ENCODE data around the gene CYP20A1.
A peak's percentile ranks its signal among the peaks of the same experiment; 100 is the strongest.
"Not testable (repeated sequence)": the region's sequence is repeated elsewhere in the genome, so short reads cannot be mapped to it uniquely, and the experiment has no call there.

CYP20A1 gene

DNA sequence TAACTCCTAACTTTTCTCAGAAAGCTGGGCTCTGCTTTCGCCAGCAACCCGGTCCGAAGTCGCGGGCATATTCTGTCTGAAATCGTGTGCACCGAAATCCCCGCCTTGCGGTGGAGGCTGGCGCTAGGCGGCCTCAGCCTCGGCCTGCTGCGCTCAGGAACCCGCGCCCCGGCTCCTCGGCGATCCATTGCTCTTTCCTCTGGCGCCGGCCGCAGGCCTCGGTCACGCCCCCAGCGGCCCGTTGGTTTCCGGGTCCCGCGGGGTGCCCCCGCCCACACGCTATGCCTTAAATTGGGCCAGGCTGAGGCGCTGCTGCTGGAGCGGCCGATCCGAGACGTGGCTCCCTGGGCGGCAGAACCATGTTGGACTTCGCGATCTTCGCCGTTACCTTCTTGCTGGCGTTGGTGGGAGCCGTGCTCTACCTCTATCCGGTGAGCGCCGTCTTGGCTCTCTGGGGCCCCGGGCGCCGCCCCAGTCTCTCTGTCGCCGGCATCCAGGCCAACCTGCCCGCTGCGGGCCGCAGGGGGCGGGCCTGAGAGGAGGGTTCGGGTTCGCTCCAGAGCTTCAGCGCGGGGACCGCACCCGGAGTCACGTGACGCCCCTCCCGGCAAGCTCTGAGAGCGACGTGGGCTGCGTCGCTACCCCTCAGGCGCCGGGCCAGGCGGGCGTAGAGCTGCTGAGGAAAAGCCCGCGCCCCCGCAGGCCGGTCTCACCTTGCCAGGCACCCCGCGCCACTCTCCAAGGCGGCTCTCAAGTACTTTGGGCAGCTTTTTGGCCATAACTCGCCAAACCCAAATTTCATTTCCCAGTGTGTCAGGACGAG lies at the start of gene CYP20A1:
Gene CYP20A1, plus strand, starts transcription at position 315 of the 823 bp plus-strand sequence. Its CDS starts 45 bp downstream, at position 360.
- peak; percentile 98 for DNase-seq (ENCODE audit: low read depth, low spot score)

- not testable (repeated sequence) for DNase-seq (ENCODE audit: low read depth, low spot score)
Observed at GRCh38 chr2:203190547-203190946, 48.3 kb upstream of the CYP20A1 start.

GRCh38 chr2:203191026-203191425 lies 47.8 kb upstream of the CYP20A1 start:
- DNase-seq (ENCODE audit: low read depth, low spot score) = not testable (repeated sequence)

- no peak for DNase-seq (ENCODE audit: low read depth, low spot score)
Observed at GRCh38 chr2:203191961-203192360, 46.9 kb upstream of the CYP20A1 start.

DNA sequence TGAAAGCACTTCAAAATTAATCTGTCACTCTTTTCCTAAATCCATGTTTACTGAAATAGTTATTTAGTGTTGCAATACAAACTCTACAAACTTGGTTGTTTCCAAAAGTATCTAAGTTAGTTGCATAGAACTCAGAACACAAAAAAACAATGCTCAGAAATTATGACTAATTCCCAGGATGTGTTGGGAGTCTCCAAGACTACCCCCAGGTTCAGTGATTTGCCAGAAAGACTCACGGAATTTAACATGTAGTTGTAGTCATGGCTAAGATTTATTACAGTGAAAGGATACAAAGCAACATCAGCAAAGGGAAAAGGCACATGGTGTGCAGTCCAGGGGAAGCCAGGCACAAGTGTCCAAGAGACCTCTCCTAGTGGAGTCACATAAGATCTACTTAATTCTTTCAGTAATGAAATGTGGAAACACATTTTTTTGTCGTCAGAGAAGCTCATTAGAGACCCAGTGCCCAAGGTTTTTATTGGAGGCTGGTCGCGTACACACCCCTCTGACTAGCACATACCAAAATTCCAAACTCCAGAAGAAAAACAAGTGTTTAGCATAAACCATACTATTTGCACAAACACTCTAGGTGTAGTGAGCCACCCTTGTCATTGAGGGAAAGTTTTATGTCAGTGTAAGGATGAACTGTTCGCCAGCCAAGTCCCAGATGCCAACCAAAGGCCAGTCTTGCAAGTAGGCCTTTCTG lies 43.3 kb upstream of the CYP20A1 start:
- DNase-seq (ENCODE audit: low read depth, low spot score) = no peak

DNA sequence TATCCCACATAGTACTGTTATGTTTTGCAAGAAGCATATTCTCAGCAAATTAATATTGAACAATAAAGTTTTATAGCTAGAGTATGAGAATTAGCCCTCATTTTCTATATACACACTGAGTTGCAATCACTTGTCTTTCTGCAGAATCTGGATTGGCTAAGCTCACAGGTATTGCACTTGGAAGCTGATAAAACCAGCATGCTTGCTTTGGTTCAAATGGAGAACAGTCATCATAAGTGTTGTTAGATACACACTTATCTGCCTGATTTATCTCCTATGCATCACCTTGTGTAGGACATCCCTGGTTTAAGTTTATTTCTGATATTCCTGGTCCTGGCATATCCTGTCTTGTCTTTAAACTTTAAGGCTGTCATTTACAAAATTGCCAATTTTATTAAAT lies 38.0 kb upstream of the CYP20A1 start:
- no peak for DNase-seq (ENCODE audit: low read depth, low spot score)

- DNase-seq (ENCODE audit: low read depth, low spot score) = no peak
Observed at GRCh38 chr2:203201426-203201825, 37.4 kb upstream of the CYP20A1 start.

DNA sequence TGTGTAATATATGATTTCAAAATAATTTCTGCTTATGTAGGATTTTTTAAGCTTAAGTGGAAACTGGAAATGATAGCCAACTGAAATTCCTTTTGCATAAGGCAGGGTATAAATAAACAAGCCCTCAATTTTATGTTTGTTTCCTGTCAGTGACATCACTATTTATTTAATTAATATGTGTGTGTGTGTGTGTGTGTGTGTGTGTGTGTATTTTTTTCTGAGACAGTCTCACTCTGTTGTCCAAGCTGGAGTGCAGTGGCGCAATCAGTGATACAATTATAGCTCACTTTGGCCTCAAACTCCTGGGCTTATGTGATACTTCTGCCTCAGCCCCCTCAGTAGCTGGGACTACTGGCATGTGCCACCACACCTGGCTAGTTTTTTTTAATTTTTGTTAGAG lies 29.3 kb upstream of the CYP20A1 start:
- no peak for DNase-seq (ENCODE audit: low read depth, low spot score)

DNA sequence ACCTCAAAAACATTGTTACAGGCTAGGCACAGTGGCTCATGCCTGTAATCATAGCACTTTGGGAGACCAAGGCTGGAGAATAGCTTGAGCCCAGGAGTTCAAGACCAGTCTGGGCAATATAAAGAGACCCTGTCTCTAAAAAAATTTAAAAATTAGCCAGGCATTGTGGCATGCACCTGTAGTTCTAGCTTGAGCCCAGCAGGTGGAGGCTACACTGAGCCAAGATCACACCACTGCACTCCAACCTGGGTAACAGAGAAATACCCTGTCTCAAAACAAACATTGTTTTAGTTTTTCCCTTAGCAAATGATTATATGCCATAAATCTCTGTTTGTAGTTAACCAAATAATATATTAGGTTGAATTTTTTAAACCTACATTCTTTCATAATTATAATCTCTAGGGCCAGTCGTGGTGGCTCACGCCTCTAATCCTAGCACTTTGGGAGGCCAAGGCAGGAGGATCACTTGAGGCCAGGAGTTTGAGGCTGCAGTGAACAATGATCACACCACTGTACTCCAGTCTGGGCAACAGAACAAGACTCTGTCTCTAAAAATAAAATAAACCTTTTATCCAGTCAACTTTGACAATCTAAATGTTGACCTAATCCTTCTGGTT lies 13.3 kb upstream of the CYP20A1 start:
- DNase-seq (ENCODE audit: low read depth, low spot score) = peak; percentile 31

DNA sequence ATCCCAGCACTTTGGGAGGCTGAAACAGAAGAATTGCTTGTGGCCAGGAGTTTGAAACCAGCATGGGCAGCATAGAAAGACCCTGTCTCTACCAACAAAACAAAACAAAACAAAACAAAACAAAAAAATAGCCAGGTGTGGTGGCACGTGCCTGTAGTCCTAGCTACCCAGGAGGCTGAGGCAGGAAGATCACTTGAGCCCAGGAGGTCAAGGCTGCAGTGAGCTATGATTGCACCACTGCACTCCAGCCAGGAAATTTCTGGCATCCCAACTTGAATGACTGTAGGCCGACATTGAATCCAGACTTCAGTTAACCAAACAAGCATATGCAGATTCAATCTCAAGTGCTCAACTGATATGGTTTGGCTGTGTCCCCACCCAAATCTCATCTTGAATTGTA lies 9.1 kb upstream of the CYP20A1 start:
- DNase-seq (ENCODE audit: low read depth, low spot score) = not testable (repeated sequence)

- DNase-seq (ENCODE audit: low read depth, low spot score) = no peak
Observed at GRCh38 chr2:203237346-203238238, 1.2 kb upstream of the CYP20A1 start.

DNA sequence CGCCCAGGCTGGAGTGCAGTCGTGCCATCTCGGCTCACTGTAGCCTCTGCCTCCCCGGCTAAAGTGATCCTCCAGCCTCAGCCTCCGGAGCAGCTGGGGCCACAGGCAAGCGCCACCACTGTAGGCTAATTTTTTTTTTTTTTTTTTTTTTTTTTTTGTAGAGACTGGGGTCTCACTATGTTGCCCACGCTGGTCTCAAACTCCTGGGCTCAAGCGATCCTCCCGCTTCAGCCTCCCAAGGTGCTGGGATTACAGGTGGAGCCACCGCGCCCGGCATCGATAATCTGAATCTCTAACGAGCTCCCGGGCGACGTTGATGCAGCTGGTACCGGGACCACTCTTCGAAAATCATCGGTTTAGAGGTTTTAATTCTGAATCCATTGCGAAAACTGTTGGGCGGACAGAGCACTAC lies 520 bp upstream of the CYP20A1 start:
- DNase-seq (ENCODE audit: low read depth, low spot score) = no peak

DNA sequence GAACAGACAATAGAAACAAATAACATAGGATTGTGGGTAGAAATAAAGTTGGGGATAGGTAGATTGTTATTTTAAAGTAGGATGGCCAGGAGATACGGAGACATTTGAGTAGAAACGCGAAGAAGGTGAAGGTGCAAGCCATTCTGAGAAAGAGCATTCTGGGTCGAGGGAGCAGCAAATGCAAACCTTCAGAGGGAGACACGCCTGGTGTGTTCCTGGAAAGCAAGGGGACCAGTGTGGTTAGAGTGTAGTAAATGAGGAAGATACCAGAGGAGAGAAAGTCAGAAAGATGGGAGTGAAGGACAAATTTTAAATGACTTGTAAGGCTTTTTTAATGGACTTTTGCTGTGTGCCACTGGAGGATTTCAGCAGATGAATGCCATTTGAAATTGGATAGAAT lies 1.7 kb downstream of the CYP20A1 start:
- no peak for DNase-seq (ENCODE audit: low read depth, low spot score)

GRCh38 chr2:203242518-203242917 lies 3.7 kb downstream of the CYP20A1 start:
- no peak for DNase-seq (ENCODE audit: low read depth, low spot score)

GRCh38 chr2:203246646-203247045 lies 7.8 kb downstream of the CYP20A1 start:
- DNase-seq (ENCODE audit: low read depth, low spot score) = no peak

GRCh38 chr2:203252818-203253217 lies 14.0 kb downstream of the CYP20A1 start:
- DNase-seq (ENCODE audit: low read depth, low spot score) = no peak

GRCh38 chr2:203253422-203254095 lies 14.7 kb downstream of the CYP20A1 start:
- DNase-seq (ENCODE audit: low read depth, low spot score) = not testable (repeated sequence)

GRCh38 chr2:203261326-203262159 lies 22.7 kb downstream of the CYP20A1 start:
- DNase-seq (ENCODE audit: low read depth, low spot score) = no peak

- DNase-seq (ENCODE audit: low read depth, low spot score) = no peak
Observed at GRCh38 chr2:203279288-203279687, 40.5 kb downstream of the CYP20A1 start.
